Measurements from ENCODE around the gene ANKRD34B. TPM values are rescaled to one million over a fixed set of nuclear protein-coding genes. Genes with fewer than 3 reads are reported as not detected.

Gene ANKRD34B
- total RNA-seq = not detected in 2 replicates

GRCh38 chr5:80569961-80570786 lies at the start of gene ANKRD34B:
Gene ANKRD34B, minus strand, starts transcription at chr5:80570280. Its CDS starts 10,261 bp downstream, at chr5:80560019.

Other genes with a start within 250 kb of the ANKRD34B start
- 26.7 and 39.7 TPM in 2 replicates for gene ZFYVE16, start 162.2 kb downstream of the ANKRD34B start, total RNA-seq
- 6.1 and 7.4 TPM in 2 replicates for gene FAM151B, start 82.2 kb downstream of the ANKRD34B start, total RNA-seq
- gene MSH3, start 84.4 kb upstream of the ANKRD34B start, total RNA-seq = 12.1 and 16.7 TPM in 2 replicates
- gene DHFR, start 84.7 kb upstream of the ANKRD34B start, total RNA-seq = 4.7 and 11.1 TPM in 2 replicates